Measurements from ENCODE around the gene LDLRAD4.

DNA sequence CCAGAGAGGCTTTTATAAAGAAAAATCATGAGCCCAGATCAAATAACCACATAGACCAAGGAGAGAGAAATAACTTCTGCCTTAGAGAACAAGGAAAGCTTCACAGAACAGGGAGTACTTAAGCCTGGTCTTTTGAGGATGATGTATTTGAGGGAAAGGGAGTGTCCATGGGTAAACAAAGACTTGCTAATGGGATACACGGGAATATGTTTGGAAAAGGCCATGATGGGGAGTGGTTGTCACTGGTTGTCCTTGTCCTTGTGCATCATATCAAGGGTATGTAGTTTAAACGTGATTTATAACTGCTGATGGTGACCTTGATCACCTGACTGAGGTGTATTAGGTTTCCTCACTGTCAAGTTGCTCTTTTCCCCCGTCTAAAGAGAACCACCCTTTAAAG, 337.9 kb downstream of the LDLRAD4 start:
- TF ChIP-seq, protein P1, sequence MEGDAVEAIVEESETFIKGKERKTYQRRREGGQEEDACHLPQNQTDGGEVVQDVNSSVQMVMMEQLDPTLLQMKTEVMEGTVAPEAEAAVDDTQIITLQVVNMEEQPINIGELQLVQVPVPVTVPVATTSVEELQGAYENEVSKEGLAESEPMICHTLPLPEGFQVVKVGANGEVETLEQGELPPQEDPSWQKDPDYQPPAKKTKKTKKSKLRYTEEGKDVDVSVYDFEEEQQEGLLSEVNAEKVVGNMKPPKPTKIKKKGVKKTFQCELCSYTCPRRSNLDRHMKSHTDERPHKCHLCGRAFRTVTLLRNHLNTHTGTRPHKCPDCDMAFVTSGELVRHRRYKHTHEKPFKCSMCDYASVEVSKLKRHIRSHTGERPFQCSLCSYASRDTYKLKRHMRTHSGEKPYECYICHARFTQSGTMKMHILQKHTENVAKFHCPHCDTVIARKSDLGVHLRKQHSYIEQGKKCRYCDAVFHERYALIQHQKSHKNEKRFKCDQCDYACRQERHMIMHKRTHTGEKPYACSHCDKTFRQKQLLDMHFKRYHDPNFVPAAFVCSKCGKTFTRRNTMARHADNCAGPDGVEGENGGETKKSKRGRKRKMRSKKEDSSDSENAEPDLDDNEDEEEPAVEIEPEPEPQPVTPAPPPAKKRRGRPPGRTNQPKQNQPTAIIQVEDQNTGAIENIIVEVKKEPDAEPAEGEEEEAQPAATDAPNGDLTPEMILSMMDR (conservative IDR thresholded peaks at IDR 0.05; ENCODE audit: low read depth, low read length) = no peak
- no peak for TF ChIP-seq EZH2 (IDR thresholded peaks at IDR 0.05; ENCODE audit: low read length, unreplicated experiment)
